ENCODE measurements around the gene ECT2.
"Not testable (repeated sequence)": the region's sequence is repeated elsewhere in the genome, so short reads cannot be mapped to it uniquely, and the experiment has no call there.

ECT2 gene

DNA sequence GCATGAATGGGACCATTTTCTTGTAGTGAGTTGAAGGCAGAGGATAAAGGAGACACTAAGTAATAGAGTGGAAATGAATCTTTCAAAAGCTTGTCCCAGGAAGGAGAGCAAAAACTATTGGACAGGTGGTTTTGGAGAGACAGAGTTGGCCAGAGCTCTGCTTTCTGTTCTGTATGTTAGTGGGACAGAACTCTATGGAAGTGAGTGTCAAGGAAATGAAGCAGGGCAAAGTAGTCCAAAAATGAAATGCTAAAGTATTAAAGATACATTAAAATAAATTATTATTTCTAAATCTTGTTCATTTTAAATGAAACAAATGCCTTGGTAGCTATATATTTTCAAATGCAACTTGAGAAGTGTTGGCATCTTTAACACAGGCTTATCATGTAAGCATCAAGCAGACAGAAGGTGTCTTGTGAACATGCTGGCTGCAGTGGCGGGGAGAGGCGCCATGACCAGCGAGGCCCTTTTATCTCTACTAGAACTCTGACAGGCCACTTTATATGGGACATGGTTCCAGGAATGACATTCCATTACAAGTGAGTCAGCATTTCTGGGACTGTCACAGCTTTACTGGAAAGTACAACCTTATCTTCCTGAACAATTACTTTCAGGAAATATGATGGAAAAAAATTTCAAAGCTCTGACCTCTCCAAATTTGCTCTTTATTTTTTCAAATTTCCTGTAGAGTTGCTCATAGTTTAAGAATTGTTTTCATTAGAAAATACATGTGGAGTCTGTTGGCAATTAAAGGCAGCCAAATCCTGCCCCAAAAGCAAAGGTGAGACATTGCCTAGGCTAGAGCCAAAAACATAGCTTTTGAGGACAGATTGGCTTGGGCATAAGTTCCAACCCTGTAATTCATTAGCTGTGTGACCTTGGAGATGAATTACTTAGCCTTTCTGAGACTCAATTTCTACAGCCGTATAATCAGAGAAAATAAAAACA lies 106.5 kb downstream of the ECT2 start:
- DNase-seq (ENCODE audit: low spot score), result no peak

GRCh38 chr3:172859041-172859440 lies 108.5 kb downstream of the ECT2 start:
- DNase-seq (ENCODE audit: low spot score), result no peak

DNA sequence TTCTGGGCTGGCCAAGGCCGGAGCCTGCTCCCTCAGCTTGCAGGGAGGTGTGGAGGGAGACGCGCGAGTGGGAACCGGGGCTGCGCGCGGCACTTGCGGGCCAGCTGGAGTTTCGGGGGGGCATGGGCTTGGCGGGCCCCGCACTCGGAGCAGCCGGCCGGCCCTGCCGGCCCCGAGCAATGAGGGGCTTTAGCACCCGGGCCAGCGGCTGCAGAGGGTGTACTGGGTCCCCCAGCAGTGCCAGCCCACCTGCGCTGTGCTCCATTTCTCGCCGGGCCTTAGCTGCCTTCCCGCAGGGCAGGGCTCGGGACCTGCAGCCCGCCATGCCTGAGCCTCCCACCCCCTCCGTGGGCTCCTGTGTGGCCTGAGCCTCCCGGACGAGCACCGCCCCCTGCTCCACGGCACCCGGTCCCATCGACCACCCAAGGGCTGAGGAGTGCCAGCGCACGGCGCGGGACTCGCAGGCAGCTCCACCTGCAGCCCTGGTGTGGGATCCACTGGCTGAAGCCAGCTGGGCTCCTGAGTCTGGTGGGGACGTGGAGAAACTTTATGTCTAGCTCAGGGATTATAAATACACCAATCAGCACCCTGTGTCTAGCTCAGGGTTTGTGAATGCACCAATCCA lies 116.3 kb downstream of the ECT2 start:
- not testable (repeated sequence) for DNase-seq (ENCODE audit: low spot score)

DNA sequence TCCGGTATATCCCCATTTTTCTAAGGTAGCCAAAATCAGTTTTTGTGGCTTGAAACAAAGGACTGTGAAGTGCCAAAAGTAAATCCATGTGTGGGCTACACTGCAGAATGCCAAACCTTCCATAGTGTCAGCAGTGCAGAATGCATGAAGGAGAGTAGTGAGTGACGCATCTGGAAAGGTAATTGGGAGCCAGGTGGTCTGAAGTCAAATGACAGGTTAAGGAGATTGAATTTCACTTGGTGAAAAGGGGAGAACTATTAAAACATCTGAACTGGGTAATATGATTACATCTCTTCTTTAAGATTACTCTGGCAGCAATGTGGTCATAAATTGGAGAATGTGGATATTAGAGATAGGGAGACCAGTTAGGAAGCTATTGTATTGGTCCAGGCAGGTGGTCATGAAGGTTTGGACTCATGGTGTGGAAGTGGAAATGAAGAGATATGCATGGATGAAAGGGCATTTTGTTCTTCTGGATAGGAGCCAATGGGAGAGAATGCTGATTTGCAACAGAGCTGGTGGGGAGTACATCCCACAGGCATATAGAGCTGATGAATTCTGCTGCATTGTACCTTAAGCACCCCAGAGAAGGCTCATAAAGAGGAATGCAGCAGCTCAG lies 118.2 kb downstream of the ECT2 start:
- no peak for DNase-seq (ENCODE audit: low spot score)

- DNase-seq (ENCODE audit: low spot score), result no peak
Measured at GRCh38 chr3:172869368-172869771, 118.8 kb downstream of the ECT2 start.

DNA sequence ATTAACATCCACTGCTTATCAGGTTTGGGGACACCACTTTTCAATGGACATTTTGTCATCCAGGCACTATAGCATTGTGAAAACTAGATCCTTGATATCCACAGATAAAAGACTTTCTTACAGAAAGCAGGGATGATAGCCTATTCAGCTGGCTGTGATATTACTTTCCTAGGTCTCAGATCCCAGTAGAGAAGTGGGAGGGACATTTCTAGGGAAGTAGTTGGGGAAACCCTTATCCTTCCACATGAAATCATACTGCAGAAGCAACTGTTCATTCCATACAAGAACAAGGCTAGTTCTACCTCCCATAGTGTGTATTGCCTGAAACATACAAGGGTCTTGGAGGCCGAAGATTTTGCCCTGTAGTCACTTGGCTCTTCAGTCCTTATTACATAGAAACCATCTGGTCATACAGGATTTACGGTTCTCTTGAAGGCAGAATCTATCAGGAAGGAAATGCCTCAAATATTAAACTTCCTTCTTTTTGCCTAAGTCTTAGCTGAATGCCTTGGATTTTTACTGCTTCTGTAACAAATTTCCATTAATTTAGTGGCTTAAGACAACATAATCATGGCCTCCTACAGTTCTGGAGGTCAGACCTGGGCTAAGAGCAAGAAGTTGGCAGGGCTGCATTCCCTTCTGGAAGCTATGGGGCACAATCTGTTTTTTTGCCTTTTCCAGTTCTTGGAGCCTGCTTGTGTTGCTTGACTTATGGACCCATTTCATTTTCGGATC lies 119.4 kb downstream of the ECT2 start:
- DNase-seq (ENCODE audit: low spot score), result no peak

Data from AG08396 (cell line).